Stimulated activated CD8-positive, alpha-beta memory T cell treated with anti-CD3 and anti-CD28 coated beads, Interleukin-12 subunit alpha, Interleukin-12 subunit beta, amount 100 ng/mL, for 4 hours (primary cell): ENCODE measurements around the gene ECE2.

Experiments used
- DNase-seq: peaks from one replicate; pipeline ENCODE4 v3.0.0-alpha.2; 2020; ENCODE audit warnings: low read depth

ECE2 gene

DNA sequence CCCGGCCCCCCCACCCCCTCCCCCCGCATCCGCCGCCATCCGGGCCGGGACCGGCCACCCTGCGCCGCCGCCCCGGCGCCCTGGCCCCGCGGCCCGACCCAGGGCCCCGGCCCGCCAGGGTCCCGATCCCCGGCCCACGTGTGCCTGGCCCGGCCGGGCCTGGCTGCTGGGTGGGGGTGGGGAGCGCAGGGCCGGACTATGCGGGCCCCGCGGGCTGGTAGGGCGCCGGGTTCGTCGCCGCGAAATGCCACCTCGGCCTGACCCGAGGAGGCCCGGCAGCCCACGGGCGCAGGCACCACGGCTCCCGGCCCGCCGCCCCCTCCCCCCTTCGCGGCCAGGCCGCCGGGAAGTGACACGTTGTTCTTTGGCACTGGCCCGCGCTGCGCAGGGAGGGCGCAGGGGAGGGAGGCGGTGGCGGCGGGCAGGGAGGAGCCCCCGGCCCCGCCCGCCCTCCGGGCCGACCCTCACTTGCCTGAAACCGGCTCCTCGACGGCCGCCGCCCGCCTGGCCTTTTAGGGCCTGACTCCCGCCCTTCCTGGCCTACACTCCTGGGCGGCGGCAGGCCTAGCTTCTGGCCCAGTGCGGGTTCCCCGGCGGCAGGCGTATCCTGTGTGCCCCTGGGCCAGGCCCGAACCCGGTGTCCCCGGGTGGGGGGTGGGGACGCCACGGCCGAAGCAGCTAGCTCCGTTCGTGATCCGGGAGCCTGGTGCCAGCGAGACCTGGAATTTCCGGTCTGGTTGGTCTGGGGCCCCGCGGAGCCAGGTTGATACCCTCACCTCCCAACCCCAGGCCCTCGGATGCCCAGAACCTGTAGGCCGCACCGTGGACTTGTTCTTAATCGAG, 39.1 kb downstream of the ECE2 start:
- DNase-seq = peak; percentile 62

DNA sequence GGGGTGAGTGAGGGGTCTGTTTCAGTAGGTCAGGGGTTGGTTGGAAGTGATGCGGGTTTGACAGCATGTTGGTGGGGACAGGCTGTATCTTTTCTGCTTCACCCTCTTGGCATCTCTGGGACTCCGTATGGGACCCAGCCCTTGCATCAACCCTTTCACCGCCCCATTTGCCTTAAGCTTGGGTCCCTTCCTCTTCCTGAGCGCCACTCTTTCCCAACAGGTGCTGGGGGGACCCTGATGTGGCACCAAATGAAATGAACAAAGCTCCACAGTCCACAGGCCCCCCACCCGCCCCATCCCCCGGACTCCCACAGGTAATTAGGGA, 39.7 kb downstream of the ECE2 start:
- no peak for DNase-seq

DNA sequence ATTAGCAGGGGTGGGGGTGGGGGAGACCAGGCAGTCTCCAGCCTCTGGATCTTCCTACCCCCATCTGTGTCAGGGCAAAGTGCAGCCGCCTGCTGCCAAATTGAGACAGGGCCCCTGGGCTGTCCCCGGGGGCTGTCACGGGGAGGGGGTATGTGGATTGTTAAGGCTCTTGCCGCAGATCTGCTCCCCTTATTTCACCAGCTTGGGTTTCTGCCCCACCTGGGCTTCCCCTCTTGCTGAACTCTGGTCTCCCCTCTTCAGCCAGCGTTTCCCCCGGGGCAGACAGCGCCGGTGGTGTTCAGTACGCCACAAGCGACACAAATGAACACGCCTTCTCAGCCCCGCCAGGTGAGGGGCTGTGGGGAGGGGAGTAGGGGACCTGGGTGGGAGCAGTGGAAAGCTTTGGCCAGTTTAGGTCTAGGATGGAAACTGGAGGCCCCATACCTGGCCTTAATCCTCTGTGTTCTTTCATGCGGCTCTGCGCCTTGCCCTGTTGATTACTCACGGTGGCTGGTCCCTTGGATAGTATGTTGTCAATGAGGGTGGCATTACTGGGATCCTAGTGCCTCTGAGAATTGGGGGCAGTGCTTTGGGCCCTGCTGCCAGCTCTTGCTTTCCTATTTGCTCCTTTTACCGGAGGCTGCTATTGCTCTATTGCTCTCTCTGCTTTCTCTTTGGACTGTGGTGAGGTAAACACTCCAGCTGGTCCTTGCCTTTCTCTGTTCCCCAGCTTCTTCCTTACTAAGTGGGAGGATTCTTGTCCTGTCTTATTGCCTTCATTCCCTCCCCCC, 40.2 kb downstream of the ECE2 start:
- DNase-seq = no peak

DNA sequence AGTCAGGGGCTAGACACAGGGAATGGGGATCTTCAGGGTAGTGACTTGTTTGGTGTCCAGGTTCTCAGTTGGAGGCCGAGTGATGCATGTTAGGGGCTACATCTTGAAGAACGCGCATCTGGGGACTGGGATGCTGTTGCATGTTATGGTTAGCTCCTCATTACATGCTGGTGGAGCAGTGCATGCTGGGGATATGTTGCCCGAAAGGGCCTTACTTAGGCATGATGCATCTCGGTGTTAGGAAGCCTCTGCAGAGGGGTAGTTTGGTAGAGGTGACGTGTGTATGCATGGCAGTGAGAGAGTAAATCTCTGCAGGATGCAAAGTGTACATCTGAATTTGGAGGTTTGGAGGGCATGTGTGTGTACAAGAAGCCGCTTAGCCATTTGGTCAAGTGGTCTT, 41.0 kb downstream of the ECE2 start:
- no peak for DNase-seq

DNA sequence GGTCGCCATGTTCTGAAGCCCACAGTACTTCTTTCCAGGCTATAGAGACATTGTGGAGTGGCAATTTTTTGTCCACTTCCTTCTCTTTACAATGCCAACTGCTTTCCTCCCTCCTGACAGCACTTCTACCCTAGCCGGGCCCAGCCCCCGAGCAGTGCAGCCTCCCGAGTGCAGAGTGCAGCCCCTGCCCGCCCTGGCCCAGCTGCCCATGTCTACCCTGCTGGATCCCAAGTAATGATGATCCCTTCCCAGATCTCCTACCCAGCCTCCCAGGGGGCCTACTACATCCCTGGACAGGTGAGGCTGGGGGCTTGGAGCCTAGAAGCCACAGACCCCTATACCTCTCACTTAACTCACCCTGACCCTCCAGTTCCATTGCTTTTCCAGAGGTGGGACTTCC, 41.4 kb downstream of the ECE2 start:
- DNase-seq = no peak

DNA sequence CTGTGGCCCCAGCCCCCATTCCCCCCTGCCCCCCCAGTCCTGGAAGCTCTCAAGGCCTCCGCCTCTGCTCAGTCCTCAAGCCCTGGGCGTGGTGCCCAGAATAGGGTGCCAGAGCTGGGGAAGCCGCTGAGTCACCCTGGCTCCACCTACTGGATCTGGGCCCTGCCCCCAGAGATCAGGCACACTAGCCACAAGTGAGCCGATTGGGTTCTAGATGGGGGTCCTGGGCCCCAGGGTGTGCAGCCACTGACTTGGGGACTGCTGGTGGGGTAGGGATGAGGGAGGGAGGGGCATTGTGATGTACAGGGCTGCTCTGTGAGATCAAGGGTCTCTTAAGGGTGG, 44.3 kb downstream of the ECE2 start:
- no peak for DNase-seq

DNA sequence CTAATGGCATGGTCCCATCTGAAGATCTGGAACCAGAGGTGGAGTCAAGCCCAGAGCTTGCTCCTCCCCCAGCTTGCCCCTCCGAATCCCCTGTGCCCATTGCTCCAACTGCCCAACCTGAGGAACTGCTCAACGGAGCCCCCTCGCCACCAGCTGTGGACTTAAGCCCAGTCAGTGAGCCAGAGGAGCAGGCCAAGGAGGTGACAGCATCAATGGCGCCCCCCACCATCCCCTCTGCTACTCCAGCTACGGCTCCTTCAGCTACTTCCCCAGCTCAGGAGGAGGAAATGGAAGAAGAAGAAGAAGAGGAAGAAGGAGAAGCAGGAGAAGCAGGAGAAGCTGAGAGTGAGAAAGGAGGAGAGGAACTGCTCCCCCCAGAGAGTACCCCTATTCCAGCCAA, 45.8 kb downstream of the ECE2 start:
- no peak for DNase-seq

DNA sequence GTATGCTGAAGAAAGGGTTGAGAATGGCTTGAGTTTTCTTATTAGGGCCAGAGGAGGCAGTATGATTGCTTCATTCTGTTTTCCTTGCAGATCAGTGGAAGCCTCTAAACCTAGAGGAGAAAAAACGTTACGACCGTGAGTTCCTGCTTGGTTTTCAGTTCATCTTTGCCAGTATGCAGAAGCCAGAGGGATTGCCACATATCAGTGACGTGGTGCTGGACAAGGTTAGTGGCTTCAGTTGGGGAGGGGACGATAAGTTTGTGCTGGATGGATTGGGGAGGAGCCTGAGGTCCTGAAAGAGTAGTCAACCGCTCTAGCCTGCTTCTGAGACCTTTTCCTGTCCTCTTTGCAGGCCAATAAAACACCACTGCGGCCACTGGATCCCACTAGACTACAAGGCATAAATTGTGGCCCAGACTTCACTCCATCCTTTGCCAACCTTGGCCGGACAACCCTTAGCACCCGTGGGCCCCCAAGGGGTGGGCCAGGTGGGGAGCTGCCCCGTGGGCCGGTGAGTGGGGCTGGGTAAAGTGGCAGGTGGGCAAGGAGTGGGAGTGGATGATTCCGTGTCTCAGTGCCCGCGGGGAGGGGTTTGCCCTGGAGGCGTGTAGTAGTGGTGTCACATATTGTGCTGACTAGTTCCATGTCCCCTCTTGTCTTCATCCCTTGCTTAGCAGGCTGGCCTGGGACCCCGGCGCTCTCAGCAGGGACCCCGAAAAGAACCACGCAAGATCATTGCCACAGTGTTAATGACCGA, 47.1 kb downstream of the ECE2 start:
- no peak for DNase-seq

DNA sequence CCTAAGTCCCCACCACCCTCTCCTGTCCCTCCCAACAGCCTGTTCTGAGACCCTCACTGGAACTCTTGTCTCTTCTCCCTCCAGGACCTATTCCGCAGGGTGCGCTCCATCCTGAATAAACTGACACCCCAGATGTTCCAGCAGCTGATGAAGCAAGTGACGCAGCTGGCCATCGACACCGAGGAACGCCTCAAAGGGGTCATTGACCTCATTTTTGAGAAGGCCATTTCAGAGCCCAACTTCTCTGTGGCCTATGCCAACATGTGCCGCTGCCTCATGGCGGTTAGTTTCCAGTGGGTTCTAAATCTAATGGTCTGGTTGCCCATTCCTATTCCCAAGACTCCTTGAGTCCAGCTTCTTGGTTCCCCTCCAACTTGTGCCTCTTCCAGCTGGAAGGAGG, 47.9 kb downstream of the ECE2 start:
- DNase-seq = no peak

DNA sequence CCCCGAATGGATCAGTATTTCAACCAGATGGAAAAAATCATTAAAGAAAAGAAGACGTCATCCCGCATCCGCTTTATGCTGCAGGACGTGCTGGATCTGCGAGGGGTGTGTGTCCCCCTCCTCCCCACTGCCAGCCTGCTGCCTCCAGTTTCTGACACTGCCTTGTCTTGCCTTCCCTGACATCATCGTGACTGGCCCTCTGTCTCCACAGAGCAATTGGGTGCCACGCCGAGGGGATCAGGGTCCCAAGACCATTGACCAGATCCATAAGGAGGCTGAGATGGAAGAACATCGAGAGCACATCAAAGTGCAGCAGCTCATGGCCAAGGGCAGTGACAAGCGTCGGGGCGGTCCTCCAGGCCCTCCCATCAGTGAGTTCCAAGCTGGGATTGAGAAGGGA, 49.4 kb downstream of the ECE2 start:
- DNase-seq = no peak

DNA sequence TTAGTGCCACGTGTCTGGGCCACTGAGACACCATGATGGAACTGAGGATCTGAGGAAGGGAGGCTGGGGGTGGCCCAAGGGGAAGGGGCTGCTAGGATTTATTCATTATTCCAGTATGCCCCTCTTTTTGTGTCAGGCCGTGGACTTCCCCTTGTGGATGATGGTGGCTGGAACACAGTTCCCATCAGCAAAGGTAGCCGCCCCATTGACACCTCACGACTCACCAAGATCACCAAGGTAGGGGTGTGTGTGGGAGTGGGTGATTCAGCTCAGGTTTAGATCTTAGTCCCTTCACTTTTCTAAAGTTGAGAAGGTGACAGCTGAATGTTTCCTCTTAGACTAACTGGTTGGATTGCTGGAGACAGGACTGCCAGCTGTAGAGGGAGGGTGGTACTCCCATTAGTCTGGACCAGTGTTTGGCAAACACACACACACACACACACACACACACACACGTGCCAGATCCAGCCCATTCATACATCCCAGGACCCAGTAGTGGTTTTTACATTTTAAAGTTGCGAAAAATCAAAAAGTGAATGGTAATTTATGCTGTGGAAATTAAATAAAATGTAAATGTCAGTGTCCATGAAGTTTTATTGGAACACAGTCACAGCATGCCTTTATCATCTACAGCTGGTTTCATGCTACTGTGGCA, 50.0 kb downstream of the ECE2 start:
- no peak for DNase-seq

DNA sequence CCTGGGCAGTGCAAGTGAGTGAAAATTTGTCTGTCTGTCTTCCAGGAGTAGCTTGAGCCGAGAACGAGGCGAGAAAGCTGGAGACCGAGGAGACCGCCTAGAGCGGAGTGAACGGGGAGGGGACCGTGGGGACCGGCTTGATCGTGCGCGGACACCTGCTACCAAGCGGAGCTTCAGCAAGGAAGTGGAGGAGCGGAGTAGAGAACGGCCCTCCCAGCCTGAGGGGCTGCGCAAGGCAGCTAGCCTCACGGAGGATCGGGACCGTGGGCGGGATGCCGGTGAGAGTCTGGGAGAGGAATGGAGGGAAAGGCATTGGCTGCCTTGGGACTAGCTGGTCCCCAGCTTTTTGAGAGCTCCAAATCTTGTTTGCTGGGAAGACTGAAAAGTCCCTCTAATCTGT, 51.3 kb downstream of the ECE2 start:
- no peak for DNase-seq

DNA sequence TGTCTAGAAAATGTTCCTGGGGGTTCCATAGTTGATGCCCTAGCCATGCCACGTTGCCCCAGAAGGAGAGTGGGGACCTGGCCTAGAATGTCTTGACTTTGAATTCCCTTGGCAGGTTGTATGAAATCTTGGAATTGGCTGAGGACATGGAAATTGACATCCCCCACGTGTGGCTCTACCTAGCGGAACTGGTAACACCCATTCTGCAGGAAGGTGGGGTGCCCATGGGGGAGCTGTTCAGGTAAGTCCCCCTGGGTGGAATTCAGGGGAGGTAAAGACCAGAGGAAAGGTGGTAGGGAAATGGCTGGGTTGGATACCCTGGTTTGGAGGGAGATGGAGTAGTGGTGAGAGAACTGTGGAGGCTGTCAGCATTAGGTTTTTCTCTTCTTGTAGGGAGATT, 52.7 kb downstream of the ECE2 start:
- no peak for DNase-seq

DNA sequence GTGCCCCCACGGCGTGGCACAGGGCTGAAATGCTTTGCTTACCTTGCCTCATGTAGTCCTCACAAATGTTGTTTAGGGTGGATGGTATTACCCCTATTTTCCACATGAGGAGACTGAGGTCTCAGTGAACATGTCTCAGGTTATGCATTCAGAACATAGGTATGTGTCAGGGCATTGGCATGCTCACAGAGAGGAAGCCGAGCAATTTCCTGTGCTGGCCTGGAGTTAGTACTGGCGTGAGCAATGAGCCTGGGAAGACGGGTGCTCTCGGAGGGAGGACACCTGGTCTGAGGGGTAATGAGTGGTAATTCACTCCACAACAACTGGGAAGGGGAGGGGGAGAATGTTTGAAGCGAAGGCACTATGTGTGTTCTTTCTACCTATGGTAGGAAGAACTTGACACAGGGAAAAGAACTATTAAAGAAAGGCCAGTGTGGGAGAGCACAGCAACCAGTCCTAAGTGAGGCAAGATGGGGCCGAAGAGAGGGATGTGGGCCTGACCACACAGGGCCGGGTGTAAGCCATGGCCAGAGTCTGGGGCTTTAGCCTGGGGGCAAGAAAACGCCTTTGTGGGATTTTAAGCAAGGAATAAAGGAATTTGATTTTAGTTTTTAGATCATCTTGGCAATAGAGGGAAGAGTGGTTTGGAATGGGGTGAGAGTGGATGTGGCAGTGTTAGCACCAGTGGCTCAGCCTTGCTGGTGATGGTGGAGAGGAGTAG, 56.7 kb downstream of the ECE2 start:
- no peak for DNase-seq

DNA sequence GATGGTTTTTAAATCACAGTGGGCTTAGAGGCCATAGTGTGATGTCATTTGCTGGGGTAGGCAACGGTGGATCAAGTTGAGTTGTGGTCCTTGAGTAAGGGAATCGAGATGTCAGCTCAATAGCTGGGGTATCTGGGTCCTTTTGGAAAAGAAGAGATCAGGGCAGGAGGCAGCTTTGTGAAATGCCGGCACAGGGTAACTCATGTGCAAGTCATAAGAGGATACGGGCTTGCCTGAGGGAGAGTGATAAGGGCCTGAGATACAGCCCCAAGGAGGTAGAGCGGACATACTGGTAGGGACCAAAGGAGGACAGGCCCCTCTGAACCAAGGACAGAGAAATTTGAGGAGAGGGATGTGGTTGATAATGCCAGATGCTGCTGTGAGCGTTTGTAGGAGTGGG, 57.4 kb downstream of the ECE2 start:
- no peak for DNase-seq

DNA sequence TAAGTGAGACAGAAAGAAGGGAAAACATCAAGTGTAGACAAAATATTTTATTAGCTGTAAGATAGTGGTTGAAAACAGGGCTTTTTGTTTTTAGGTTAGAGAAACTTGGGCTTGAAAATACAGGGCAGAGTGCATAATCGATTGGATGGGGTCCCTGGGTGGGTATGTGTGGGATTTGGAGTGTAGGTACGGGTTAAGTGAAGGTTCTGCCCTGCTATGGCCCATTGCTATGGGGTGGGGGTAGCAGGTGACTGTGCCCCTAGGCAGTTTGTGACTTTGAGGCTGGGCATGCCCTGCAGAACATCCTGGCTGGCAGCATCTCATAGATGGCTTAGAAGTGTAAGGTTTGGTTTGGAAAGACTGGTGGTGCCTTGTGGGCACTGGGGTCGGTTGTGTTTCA, 57.9 kb downstream of the ECE2 start:
- no peak for DNase-seq

DNA sequence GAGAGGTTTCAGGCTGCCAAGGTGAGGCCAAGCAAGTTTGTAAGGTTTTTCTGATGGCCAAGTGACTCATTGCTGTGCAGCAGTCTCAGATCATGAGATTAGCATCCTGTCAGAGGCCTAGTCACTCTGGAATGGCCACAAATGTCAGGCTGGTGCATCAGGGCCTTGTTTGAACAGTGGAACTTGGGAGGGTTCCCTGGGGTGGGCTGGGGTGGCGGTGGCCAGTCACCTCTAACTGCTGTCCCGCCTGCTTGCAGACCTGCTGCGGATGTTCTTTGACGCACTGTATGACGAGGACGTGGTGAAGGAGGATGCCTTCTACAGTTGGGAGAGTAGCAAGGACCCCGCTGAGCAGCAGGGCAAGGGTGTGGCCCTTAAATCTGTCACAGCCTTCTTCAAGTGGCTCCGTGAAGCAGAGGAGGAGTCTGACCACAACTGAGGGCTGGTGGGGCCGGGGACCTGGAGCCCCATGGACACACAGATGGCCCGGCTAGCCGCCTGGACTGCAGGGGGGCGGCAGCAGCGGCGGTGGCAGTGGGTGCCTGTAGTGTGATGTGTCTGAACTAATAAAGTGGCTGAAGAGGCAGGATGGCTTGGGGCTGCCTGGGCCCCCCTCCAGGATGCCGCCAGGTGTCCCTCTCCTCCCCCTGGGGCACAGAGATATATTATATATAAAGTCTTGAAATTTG, 58.8 kb downstream of the ECE2 start:
- DNase-seq = no peak

DNA sequence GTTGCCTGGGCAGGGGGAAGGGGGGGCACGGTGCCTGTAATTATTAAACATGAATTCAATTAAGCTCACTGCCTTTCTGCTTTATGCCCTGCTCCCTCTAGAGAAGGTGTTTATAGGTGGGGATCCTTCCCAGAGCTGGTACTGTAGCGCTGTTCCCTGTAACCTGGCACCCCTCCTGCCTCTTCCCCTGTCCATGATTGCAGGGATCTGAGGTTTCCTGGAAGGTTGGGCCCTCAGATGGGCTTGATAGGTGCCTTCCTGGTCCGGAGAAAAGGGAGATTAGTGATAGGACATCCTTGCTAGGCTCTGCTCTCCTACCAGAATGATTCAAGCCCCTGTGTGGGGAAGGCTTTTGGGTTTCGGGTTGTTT, 59.5 kb downstream of the ECE2 start:
- DNase-seq = no peak

DNA sequence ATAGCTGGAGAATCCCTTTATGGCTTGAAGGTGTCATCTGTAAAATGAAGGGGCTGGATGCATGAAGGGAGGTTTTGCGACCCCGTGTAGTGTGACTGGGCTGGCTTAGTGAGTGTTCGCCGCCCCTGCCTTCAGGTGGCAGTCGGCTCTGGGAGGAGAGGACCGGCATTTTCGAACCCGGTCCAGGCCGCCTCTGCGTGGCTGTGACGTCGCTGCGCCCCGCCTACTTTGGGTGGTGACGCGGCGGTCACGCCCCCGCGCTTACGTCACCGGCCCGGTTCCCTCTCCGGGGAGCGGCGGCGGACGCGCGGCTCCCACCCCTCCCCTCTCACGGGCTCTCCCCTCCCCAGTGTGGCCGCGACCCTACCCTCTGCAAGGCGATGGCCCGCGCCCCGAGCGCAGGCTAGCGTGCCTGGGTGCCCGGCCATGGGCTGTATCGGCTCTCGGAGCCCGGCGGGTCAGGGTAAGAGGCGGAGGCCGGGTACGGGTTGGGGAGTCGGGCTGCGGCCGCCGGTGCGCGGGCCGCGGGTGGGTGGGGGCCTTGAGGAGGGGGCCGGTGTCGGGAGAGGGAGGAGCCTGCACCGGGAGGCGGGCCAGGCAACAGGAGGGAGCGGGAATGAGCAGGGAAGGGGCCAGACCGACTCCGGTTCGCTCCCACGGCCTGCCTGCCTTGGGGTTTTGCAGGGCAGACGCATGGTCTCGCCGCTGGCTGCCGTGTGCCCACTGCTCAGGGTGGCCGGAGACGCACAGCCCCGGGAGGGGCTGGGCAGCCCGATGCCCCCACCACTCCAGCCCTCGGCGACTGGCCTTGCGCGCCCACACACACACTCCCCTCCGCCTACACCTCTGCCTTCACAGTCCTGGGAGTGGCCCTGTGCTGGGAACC, 60.1 kb downstream of the ECE2 start:
- DNase-seq = peak; percentile 77
